GM19463 (cell line): ENCODE measurements around the gene ADCY1.
A peak's percentile ranks its signal among the peaks of the same experiment; 100 is the strongest.

Source experiments
- ATAC-seq: cut with Tn5 transposase; IDR thresholded peaks from one replicate; pipeline ENCODE4 v1.9.1; 2021; ENCODE audit warnings: mild to moderate bottlenecking, moderate library complexity; ENCODE audit not compliant: unreplicated experiment

ADCY1 gene

DNA sequence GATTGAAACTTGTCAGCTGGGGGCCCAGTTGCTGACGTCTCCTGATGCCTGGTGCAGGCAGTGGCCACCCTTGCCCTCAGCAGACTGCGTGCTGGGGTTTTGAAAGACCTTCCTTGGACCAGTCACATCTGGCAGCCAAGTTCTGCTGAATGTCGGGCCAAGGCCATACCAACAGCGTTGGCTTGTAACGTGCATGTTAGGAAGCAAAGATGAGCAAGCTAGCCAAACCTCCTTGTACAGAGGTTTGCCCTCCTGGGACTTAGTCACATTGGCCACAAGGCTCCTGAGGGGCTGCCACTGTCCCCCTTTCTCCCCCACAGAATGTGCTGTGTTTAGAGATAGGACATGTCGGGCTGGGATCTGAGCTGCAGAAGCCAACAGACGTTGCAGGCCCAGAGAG, 49.0 kb downstream of the ADCY1 start:
- no peak for ATAC-seq

DNA sequence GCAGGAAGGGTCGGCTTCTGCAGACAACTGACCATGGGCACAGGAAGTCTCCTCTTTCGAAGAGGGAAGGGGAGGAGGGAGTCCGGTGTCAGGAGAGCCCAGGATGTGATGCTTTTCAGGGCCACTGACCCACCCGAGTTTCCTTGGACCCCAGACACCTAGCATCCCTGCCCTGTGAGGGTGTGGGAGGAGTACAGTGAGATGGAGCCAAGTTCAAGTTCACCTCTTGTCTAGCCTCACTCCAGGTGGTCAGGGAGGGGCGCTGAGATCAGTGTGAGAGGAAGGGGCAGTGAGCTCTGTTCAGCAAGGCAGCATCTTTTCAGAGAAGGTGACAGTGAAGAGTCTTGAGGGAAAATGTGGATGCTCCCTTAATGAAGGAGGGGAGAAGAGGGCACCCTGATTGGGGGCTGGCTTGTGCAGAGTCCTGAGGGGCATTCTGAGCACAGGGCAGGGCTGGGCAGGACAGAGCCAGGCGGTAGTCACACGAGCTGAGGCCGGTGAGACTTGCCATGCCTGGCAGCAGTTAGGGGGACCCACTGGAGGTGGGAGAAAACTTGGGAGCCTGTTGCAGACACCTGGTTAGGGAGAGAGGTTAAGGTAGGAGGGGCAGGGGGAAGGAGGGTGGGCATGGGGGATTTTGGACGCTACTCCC, 49.7 kb downstream of the ADCY1 start:
- no peak for ATAC-seq

DNA sequence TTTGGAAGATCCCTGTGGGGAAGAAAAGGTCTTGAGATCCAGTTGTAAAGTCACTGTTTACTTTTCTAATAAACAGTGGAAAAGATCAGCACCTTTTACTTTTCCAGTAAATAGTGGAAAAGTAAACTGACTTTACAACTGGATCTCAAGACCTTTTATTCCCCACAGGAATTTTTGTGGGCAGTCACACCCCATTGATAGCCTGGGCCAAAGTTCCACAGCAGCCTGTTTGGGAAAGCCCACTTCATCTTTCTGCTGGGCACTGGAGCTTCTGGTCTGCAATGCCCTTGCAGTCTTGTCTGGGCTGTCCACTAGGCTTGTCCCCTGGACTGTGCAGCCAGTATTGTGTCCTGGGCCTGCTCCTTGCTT, 50.2 kb downstream of the ADCY1 start:
- ATAC-seq = no peak

DNA sequence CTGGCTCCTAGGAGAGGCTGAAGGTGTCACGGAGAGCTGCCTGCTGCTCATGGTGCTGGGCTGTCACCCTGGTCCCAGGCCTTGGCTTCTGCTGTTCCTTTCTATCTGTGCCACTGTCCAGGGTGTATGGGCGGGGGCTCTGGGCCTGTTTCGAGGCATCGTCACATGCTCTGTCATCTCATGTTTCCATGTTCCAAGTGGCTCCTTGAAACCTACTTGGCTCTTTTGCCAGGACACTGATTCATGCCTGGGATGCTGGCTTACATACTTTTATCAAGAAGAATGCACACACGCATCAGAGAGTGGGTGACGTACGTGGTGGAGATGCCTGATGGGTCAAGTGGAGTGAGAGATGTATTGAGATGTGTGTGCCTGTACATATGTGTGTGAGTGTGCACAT, 50.9 kb downstream of the ADCY1 start:
- ATAC-seq = no peak

DNA sequence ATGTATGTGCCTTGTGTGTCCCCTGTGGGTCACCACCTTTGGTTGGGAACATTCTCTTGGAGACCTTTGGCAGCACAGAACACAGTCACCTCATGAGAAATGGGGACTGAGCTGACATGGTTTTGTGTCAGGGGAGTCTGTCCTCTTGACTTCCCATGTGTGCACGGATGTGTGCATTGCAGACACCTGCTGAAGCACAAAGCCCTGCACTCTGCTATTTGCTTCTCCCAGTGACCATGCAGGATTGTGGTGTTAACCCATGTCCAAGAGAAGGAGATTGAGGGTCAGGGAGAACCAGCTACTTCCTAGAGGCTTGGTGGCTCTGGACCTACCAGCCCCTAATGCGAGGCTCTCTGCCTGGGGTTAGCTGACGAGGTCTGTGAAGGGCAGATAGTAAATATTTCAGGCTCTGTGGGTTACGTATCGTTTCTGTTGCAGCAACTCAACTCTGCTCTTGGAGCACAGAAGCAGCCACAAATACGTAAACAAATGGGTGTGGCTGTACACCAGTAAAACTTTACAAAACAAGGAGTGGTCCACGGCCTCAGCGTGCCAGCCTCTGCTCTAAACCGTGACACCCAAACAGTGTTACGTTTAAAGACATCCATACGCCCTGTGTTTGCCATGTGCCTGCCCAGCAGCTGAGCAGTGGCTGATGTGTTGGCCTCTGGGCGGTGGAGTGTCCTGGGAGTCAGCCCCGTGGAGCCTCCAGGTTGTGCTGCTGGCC, 51.7 kb downstream of the ADCY1 start:
- no peak for ATAC-seq

DNA sequence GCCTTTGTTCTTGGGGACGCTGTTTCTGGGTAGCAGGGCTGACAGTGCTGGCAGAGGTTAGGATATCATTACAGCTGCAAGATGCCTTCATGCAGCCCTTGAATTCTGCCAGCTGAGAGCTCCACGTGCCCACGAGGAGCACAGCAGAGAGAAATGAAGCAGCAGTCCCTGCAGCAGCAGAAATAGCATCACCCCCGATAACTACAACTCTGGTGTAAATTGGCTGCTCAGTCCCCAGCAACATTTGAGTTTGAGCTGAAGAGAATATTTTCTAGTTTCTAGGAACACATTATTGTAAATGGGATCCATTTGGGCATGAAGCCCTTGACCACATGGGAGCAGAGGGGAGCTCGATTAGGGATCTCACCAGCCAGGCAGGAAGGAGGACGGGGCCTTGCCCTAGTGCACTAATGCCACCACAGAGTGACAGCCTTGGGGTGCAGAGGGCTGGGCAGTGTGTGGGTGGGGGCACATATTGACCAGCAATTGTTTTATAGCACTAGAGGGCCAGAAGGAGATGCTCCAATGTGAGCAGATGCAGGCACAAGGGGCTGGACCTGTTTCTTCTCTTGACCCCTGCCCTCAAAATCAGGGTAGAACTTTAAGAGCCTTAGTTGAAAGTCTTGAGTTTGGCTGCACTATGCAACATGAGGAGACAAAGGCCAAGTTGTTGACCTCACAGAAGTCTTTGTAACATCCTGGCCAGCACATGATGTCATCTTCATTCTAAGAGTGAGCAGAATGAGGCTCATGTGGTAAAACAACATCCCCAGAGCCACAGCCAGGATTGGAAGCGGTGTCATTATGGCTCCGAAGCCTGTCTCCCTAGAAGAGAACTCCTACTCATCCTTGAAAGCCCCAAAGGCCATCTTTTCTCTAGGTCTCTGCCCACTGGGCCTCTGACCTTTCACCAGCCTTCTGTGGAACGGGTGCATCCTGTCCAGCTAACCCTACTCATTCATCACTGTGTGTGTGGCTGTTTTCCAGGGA, 52.6 kb downstream of the ADCY1 start:
- no peak for ATAC-seq

DNA sequence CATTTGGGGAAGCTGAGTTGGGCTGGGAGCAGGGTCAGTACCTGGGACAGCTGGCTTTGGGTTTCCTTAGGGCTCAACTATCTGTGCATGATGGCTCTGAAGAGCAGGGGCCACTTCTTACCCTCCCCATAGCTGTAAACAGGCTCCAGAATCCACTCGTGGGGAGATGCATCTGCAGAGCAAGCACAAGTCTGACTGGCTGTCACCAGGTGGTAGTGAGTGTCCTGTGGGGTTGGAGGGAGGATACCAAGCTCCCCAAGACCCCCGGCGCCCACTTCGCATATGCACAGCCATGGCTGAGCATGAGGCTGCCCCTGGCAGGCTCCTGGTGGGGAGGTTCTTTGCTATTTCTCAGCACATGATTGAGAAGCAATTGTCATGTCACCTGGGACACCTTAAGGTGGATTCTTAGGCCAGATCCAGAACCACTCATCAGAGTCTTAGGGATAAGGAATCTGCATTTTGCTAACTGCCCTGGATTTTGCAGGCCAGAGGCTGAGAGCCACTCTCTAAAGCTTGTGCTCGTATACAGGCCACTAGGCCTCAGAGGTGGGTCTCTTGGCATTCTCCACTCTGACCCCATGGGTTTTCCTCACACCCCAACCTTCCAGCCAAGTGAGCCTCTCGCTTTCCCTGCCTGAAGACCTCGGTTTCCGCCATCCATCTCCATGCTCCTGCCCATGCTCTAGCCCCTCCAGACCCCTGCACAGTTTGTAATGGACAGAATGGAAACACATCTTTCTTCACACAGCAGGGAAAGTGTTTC, 53.7 kb downstream of the ADCY1 start:
- no peak for ATAC-seq

DNA sequence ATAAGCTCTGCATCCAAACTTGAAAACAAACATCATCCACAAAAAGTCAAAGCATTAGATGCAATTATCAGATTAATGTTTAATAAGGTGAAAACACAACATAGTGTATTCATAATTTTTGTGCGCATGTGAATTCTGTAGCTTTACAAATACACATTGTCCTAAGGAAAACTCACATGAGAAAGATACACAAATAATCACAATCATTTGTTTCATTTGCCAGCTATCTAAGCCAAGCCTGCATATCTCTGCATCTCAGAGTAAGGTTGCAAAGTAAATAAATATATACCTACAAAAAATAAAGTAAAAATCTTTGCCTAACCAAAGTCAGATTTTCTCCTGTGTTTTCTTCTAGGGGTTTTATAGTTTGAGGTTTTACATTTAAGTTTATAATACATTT, 57.4 kb downstream of the ADCY1 start:
- no peak for ATAC-seq

DNA sequence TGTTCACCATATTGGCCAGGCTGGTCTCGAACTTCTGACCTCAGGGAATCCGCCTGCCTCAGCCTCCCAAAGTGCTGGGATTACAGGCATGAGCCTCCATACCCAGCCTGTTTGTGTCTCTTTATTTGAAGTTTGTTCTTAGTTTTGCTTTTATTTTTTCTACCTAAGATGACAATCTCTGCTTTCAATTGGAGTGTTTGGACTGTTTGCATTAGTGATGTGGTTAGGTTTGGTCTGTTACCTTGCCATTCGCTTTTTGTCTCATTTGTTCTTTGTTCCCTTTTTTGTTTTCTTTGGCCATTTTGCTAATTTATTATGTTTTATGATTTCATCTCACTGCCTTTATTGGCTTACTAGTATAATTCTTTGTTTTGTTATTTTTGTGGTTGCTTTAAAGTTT, 62.6 kb downstream of the ADCY1 start:
- no peak for ATAC-seq

DNA sequence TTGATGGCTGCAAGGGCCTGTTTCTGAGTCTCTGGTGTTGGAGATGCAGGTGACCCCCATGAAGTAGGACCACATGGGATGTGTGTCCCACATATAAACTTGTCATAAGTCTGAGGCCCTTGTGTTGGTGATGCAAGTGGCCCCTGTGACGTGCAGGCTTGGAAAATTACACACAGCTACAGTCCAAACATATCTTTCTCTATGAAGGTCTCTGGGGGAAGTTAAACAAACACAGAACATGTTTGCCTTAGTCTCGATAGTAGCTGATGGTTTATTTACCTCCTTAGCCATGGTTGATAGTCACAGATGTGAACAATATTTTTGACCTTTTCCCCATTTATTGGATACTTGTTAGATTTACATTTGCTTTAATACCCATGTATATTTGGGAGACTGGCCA, 64.7 kb downstream of the ADCY1 start:
- no peak for ATAC-seq

DNA sequence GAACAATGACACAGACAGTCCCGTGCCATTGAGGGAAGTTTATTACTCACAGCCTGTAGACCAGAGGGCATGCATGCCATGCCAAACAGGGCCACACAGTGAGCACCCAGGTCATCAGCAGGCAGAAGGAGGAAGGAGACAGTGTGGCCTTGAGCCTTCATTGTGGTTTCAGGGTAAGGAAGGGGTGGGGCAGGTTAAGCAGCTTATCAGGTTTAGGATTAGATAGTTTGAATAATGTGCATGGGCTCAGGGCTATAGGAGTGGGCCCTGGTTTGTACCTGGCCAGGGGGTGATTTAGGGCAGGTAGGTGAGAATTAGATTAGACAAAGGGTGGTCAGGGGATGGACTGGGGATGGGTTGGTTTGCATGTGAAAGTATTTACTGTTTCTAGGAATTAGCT, 67.9 kb downstream of the ADCY1 start:
- no peak for ATAC-seq

DNA sequence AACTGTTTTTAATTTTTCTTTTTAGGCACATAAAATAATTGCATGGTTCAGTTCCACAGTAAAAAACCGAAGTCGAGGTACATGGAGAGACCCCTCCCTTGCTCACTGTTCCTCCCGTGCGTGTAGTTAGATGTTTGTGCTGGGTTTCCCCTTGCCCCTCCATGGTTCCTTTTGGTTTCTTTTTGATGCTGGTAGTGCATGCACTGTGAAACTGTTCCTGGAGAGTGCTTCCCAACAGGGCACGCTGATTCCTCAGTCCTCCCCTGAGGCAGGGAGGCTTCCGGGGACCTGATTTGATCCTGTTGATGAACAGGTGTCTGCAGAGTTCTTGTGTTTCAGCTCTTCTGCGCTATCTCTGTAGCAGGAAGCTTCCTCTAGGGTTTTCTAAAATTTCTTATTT, 69.5 kb downstream of the ADCY1 start:
- ATAC-seq = peak; percentile 51

DNA sequence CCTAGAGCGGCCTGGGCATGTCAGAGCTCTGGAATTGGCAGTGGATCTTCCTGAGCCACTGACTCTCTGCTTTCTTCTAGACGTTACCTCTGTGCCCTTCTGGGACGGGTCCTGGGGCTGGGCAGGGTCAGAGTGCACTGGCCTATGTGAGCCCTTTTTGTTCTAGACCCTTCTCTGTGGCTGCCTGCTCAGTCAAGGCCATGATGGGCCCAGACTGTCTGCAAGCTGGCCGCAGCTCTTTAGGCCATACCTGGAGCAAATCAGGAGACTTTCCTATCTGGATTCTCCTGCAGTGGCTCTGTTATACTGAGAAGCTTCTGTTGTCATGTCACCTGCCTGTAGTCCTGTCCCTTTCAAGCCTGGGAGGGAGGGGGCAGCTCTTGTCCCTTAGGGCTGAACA, 70.1 kb downstream of the ADCY1 start:
- ATAC-seq = no peak

DNA sequence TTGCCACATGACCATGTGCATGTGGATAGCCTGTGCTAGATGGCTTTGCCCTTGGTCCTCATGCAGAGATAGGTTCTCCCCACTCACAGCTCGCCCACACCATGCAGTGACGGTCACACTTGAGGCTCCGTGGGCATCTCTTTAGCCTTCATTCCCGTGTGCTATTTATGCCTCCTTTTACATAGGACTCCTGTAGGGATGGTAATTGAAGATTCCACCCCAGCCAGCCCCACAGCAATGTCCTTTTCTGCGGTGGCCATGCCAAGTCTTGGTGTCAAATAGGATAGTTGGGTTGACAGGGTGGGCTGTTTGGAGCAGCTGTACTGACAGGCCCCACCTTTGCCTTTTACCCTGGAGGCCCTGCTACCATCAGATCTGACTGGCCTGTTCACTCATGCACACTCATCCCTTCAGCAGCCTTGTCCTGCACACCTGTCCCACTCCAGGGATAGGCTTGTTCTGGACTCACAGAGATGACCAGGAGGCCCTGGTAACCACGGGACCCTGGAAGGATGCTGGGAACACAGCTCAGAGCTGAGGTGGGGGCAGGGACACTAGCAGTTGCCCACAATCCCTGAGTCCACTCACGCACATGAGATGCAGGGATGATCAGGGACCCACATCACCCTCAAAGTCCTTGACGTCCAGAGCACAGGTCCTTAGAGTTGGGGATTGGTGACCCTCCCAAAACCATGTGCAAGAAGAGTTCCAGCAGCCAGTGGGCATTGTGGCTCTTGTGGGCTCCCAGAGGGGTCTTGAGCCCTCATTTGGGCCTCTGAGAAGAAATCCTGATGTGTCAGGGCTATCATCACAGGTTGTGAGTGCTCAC, 71.2 kb downstream of the ADCY1 start:
- ATAC-seq = no peak

DNA sequence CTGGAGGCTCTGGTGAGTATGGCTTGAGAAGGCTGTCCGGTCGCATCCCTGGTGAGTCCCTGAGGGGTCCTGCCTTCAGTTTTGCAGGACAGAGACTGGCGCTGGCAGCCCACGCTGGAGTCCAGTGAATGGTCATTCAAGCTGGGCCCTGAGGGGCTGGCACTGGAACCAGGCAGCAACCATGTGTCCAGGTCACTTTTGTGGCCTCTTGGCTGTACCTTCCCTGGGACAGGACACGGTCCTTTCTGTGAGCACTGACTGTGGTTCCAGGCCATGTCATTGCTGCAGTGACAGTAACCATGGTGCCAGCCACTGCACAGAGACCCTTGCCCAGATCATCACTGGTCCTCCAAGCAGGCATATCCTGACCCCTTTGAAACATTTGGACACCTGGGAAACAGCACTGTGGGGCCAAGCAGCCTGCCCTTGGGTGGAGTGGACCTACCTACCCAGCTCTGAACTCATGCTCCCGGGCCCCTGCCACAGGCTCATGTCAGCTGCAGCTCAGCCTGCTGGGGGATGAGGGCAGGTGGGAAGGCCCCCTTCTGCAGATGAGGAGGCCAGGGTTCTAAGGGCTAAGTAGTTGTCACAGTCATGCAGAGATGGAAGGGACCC, 72.1 kb downstream of the ADCY1 start:
- no peak for ATAC-seq

DNA sequence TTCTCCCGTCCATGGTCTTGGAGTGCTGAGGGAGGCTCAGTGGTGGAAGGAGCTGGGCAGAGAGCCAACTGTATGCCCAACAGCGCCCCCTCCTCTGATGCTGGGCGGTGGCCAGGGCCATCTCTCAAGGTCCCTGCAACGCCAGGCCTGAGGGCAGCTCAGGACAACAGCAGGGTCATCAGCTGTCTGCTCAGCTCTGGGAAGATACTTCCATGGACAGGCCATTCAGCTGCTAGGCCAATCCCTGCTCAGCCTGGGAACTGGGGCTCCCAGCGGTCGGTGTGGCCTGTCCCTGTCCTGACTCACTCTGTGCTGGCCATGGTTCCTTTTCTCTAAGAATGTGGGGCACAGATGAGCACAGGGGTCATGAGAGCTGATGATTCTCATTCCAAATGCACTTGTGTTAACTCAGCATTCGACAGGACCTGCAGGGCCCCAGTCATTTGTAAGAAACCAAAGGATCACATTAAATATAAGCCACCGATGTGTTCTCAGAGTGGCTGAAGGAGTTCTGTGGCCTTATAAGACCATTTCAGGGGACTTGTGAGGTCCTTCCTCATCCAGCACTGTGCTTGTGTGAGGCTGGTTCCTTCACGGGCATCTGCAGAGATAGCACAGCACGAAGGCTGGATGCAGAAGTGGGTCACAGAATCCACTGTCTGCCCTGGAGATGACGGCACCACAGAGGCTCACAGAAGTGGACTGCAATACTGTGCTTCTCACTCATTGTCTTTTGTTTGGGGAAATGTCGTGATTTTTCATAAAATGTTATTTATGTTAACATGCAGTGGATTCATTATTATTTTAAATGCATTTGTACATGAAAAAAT, 73.0 kb downstream of the ADCY1 start:
- no peak for ATAC-seq

DNA sequence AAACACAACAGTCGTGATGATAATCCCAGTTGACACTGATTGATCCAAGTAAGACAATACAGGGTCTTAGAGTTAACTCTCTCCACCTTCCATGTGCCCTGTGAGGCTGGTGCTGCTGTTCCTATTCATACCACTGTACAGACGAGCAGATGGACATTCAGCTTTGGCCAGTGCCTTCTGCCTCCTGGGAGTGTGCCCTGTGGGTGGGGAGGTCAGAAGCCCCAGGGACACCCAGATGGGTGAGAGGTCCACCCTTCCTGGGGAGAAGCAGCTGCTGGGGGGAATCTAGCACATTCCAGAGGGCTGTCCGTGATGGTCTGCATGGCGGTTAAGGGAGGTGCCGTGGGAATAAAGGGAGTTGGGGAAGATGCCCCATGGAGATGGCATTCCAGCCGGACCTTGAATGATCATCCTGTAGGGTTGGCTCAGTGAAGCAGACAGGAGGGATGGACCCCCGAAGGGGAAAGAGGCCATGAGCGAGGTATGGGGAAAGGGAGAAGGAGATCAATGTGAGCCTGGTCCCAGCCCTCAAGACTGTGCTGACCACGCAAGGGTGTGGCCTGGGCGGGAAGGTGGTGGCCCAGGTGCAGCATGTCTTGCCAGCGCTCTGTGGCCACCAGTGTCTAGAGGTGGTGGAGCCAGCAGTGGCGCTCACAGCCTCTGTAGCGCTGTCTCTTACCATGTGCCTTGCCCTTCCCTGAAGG, 74.0 kb downstream of the ADCY1 start:
- no peak for ATAC-seq

DNA sequence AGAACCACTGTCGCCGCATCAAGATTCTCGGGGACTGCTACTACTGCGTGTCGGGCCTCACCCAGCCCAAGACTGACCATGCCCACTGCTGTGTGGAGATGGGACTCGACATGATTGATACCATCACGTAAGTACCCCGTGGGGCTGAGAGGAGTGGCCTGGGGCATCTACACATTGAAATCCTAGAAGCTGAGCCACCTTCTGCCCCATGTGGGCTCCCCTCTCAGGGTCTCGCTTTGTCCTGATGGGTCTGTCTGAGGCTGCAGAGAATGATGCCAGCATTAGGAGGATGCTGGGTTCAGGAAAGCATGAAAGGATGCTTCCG, 74.5 kb downstream of the ADCY1 start:
- no peak for ATAC-seq
